OCI-LY3 (cell line): ENCODE measurements around the gene STYXL1.

ENCODE experiments used
- CTCF ChIP-seq: fragments of 200-600, 300-600 bp; sonication (generic); IDR thresholded peaks from 2 replicates; pipeline ENCODE4 v1.5.1; 2014; ENCODE audit warnings: antibody characterized with exemption, low read length, low read depth
- EZH2phosphoT487 ChIP-seq: fragments of 200-600 bp; shearing (Covaris generic); IDR thresholded peaks from 2 replicates; pipeline ENCODE4 v1.6.1; 2018; ENCODE audit warnings: antibody characterized with exemption, mixed run types, low read depth

- no peak for TF ChIP-seq CTCF
- TF ChIP-seq EZH2phosphoT487, result no peak
Measured at GRCh38 chr7:75950111-75950681, 97.6 kb downstream of the STYXL1 start.
